ENCODE measurements around the gene IGSF11.

- TF ChIP-seq CTCF (conservative IDR thresholded peaks at IDR 0.05; ENCODE audit: low read depth, low read length) (no peak), POLR2A (IDR thresholded peaks at IDR 0.05; ENCODE audit: low read depth, low read length) (no peak), ELK1 (IDR thresholded peaks at IDR 0.05; ENCODE audit: borderline replicate concordance, low read depth, low read length) (no peak), RAD21 (IDR thresholded peaks at IDR 0.05; ENCODE audit: low read length) (no peak), RFX5 (IDR thresholded peaks at IDR 0.05; ENCODE audit: low read depth, low read length) (no peak)
Measured at GRCh38 chr3:118889691-118890090, 145.0 kb downstream of the IGSF11 start.
